Measurements from ENCODE around the gene MUSTN1.

The MUSTN1 gene

DNA sequence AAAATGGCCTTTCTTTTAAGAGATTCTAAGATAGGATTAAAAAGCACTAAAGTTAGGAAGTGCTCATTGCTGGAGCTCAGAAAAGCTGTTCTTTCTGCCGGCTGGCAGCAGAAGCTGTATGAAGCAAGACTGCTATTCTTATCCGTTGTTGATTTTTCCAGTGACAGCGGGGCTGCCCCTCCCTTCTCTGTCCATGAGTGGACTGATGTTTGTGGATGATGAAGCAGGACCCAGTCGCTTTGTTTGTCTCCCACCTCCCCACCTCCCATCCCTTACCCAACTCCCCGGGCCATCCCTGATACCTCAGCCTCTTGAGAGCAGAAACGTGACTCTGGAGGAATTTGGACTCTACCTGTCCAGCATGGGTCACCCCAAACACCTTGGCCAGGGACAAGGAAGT, 10.3 kb upstream of the MUSTN1 start:
- Mint-ChIP-seq H3K9me3 (no peaks in the 10 kb centered on the region), H3K4me1 (ENCODE audit: low read depth) (peaks cover 3% of the 10 kb centered on the region), H3K27me3 (ENCODE audit: low read depth) (no peaks in the 10 kb centered on the region), H3K36me3 (ENCODE audit: low read depth) (peaks cover 13% of the 10 kb centered on the region), H3K27ac (no peak overlapping the region), H3K4me3 (no peak overlapping the region)

DNA sequence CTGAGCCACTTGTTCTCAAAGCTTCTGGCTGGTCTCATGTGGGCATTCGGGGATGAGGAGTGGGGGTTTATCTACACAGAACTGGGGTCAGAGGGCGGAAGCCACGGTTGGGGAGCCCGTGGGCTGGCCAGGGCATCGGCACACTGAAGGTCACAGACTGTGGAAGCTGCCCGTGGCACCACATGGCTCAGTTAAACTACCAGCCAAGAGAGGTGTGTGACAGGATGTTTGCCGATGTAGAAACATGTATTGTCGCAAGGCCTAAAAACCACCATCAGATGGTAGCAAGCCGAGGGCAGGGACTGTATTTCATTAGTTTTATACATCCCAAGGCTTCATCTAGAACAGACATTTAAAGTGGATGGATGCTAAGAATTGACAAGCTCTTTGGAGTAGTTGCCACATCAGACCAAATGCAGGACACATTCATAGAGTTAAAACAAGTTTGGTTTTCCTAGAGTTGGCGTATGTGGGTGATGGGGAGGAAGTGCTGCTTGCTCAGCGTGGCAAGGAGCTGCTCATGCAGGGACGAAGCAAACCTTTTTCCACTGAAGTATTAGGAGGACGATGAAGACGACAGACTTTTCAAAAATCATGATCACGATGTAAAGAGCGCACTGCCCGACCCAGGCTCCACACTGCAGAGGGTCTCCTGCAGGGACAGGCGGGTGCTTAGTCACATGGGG, 9.6 kb upstream of the MUSTN1 start:
- no peaks in the 10 kb centered on the region for H3K27me3 Mint-ChIP-seq (ENCODE audit: low read depth)
- peaks cover 11% of the 10 kb centered on the region for H3K4me1 Mint-ChIP-seq (ENCODE audit: low read depth)
- no peak overlapping the region for H3K4me3 Mint-ChIP-seq
- no peaks in the 10 kb centered on the region for H3K9me3 Mint-ChIP-seq
- peaks cover 18% of the 10 kb centered on the region for H3K36me3 Mint-ChIP-seq (ENCODE audit: low read depth)
- H3K27ac Mint-ChIP-seq: peak overlapping the region; percentile 67

GRCh38 chr3:52843881-52844280, 9.1 kb upstream of the MUSTN1 start:
- Mint-ChIP-seq H3K4me1 (ENCODE audit: low read depth) (peaks cover 15% of the 10 kb centered on the region), H3K36me3 (ENCODE audit: low read depth) (peaks cover 18% of the 10 kb centered on the region), H3K4me3 (no peak overlapping the region), H3K9me3 (no peaks in the 10 kb centered on the region), H3K27ac (no peak overlapping the region), H3K27me3 (ENCODE audit: low read depth) (no peaks in the 10 kb centered on the region)

- H3K4me3 Mint-ChIP-seq: no peak overlapping the region
- H3K27ac Mint-ChIP-seq: no peak overlapping the region
- peaks cover 21% of the 10 kb centered on the region for H3K4me1 Mint-ChIP-seq (ENCODE audit: low read depth)
- H3K9me3 Mint-ChIP-seq: no peaks in the 10 kb centered on the region
- peaks cover 19% of the 10 kb centered on the region for H3K36me3 Mint-ChIP-seq (ENCODE audit: low read depth)
- no peaks in the 10 kb centered on the region for H3K27me3 Mint-ChIP-seq (ENCODE audit: low read depth)
Measured at GRCh38 chr3:52843108-52843865, 8.5 kb upstream of the MUSTN1 start.

DNA sequence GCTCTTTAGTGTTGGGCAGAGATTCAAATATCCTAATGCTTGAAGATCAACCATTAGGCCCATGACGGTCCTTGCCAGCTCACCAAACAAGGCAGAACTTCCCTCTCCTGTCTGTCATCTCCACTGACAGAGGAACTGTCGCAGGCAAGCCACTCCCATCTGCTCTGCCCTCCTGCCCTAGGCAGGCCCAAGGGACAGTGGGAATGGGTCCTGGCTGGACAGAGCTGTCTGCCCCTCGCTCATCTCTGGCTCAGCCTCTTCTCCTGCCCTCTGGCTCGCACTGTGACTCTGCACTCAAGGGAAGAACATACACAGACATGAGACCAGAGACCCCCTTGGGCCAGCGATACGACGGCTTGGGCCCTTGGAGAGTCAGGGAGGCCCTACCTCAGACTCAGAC, 7.6 kb upstream of the MUSTN1 start:
- H3K9me3 Mint-ChIP-seq: no peaks in the 10 kb centered on the region
- peaks cover 30% of the 10 kb centered on the region for H3K4me1 Mint-ChIP-seq (ENCODE audit: low read depth)
- H3K36me3 Mint-ChIP-seq (ENCODE audit: low read depth): peaks cover 16% of the 10 kb centered on the region
- no peak overlapping the region for H3K27ac Mint-ChIP-seq
- H3K27me3 Mint-ChIP-seq (ENCODE audit: low read depth): no peaks in the 10 kb centered on the region
- H3K4me3 Mint-ChIP-seq: no peak overlapping the region

DNA sequence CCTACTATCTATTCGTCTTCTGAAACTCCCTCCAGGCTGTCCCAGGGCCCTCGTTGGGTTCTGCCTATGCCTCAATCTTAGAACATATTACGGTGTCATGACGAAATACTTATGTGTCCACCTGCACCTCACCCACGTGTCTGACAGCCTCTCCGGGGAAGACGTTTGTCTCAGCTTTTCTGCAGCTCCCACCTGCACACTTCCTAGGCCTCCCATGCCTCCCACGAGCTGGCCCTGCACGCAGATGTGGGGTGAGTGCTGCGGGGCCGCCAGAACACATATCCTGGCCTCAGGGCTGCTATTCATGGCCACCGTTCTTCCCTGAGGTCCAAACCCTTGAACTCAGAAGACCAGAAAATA, 7.1 kb upstream of the MUSTN1 start:
- Mint-ChIP-seq H3K36me3 (ENCODE audit: low read depth) (peaks cover 16% of the 10 kb centered on the region), H3K27ac (no peak overlapping the region), H3K9me3 (no peaks in the 10 kb centered on the region), H3K4me1 (ENCODE audit: low read depth) (peaks cover 30% of the 10 kb centered on the region), H3K27me3 (ENCODE audit: low read depth) (no peaks in the 10 kb centered on the region), H3K4me3 (no peak overlapping the region)

DNA sequence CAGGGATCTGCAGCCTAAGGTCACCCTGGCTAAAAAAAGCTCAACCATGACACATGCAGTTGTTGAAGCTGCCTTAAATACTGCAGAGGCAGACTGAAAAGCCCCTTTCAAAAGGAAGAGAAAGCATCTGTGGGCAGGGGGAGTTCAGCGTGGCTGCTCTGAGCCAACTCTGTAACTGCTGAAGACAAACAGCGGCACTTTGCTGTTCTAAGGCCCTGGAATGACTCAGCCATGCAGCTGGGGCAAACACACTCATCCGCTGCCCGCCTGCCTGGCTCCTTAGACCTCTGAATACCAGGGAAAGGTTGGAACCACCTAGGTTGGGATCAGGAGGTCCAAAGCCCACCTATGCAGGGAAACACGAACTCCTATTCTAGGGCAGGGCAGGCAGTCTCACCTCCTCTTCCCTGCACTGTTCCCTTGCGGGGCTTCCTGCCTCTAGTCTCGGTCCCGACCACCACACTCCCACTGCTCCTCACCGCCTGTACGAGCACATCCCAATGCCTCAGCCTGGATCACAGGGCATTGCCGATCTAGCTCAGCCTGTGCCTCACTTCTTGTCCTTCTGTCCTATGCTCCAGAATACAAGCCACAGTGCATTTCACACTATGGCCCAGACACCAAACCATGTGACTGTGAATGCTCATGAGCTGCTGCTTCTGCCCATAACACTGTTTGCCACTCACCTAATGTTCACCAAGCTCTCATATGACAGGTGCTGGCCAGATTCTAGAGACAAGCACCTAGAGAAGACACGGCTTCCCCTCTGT, 6.6 kb upstream of the MUSTN1 start:
- no peak overlapping the region for H3K27ac Mint-ChIP-seq
- no peaks in the 10 kb centered on the region for H3K9me3 Mint-ChIP-seq
- H3K4me3 Mint-ChIP-seq: no peak overlapping the region
- H3K36me3 Mint-ChIP-seq (ENCODE audit: low read depth): peaks cover 16% of the 10 kb centered on the region
- H3K27me3 Mint-ChIP-seq (ENCODE audit: low read depth): no peaks in the 10 kb centered on the region
- peaks cover 35% of the 10 kb centered on the region for H3K4me1 Mint-ChIP-seq (ENCODE audit: low read depth)

- Mint-ChIP-seq H3K4me3 (no peak overlapping the region), H3K36me3 (ENCODE audit: low read depth) (peaks cover 17% of the 10 kb centered on the region), H3K27me3 (ENCODE audit: low read depth) (no peaks in the 10 kb centered on the region), H3K4me1 (ENCODE audit: low read depth) (peaks cover 36% of the 10 kb centered on the region), H3K27ac (no peak overlapping the region), H3K9me3 (no peaks in the 10 kb centered on the region)
Measured at GRCh38 chr3:52839892-52840545, 5.2 kb upstream of the MUSTN1 start.

GRCh38 chr3:52839268-52839575, 4.4 kb upstream of the MUSTN1 start:
- Mint-ChIP-seq H3K36me3 (ENCODE audit: low read depth) (peaks cover 16% of the 10 kb centered on the region), H3K4me3 (no peak overlapping the region), H3K27me3 (ENCODE audit: low read depth) (no peaks in the 10 kb centered on the region), H3K9me3 (no peaks in the 10 kb centered on the region), H3K27ac (peak overlapping the region; percentile 31), H3K4me1 (ENCODE audit: low read depth) (peaks cover 35% of the 10 kb centered on the region)

- Mint-ChIP-seq H3K9me3 (no peaks in the 10 kb centered on the region), H3K4me3 (no peak overlapping the region), H3K36me3 (ENCODE audit: low read depth) (peaks cover 15% of the 10 kb centered on the region), H3K27me3 (ENCODE audit: low read depth) (no peaks in the 10 kb centered on the region), H3K4me1 (ENCODE audit: low read depth) (peaks cover 35% of the 10 kb centered on the region), H3K27ac (no peak overlapping the region)
Measured at GRCh38 chr3:52838561-52839267, 3.9 kb upstream of the MUSTN1 start.

DNA sequence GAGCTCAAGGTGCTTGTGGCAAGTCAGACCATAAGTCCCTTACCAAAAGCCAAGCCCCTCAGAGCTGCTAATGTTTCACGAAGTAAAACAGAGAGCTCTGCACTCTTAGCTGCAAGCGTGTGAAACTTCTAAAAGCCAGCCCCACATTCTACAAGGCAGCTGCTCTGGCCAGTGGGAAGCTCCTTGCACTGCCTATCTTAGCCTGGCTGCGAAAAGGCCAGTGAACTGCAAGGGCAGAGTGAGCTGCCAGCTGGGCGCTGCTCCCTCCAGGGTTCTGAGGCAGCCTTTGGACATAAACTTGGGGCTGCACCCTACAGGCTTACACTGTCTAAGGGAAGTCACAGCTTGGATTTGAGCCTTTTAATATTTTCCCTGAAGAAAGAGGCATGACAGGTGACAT, 2.2 kb upstream of the MUSTN1 start:
- Mint-ChIP-seq H3K9me3 (no peaks in the 10 kb centered on the region), H3K27me3 (ENCODE audit: low read depth) (no peaks in the 10 kb centered on the region), H3K36me3 (ENCODE audit: low read depth) (peaks cover 15% of the 10 kb centered on the region), H3K4me3 (no peak overlapping the region), H3K4me1 (ENCODE audit: low read depth) (peaks cover 35% of the 10 kb centered on the region), H3K27ac (no peak overlapping the region)

- no peaks in the 10 kb centered on the region for H3K27me3 Mint-ChIP-seq (ENCODE audit: low read depth)
- no peak overlapping the region for H3K27ac Mint-ChIP-seq
- peaks cover 34% of the 10 kb centered on the region for H3K4me1 Mint-ChIP-seq (ENCODE audit: low read depth)
- H3K4me3 Mint-ChIP-seq: no peak overlapping the region
- no peaks in the 10 kb centered on the region for H3K9me3 Mint-ChIP-seq
- peaks cover 11% of the 10 kb centered on the region for H3K36me3 Mint-ChIP-seq (ENCODE audit: low read depth)
Measured at GRCh38 chr3:52836471-52836845, 1.6 kb upstream of the MUSTN1 start.

- Mint-ChIP-seq H3K36me3 (ENCODE audit: low read depth) (peaks cover 9% of the 10 kb centered on the region), H3K27me3 (ENCODE audit: low read depth) (no peaks in the 10 kb centered on the region), H3K4me1 (ENCODE audit: low read depth) (peaks cover 34% of the 10 kb centered on the region), H3K27ac (no peak overlapping the region), H3K9me3 (no peaks in the 10 kb centered on the region), H3K4me3 (no peak overlapping the region)
Measured at GRCh38 chr3:52835766-52836470, 1.1 kb upstream of the MUSTN1 start.

GRCh38 chr3:52833202-52833601, 1.6 kb downstream of the MUSTN1 start:
- no peaks in the 10 kb centered on the region for H3K27me3 Mint-ChIP-seq (ENCODE audit: low read depth)
- H3K27ac Mint-ChIP-seq: no peak overlapping the region
- peaks cover 2% of the 10 kb centered on the region for H3K36me3 Mint-ChIP-seq (ENCODE audit: low read depth)
- H3K4me1 Mint-ChIP-seq (ENCODE audit: low read depth): peaks cover 14% of the 10 kb centered on the region
- no peak overlapping the region for H3K4me3 Mint-ChIP-seq
- H3K9me3 Mint-ChIP-seq: no peaks in the 10 kb centered on the region

Measured in T-helper 1 cell treated with Interleukin-12 subunit alpha and Interleukin-12 subunit beta and Interleukin-4 antibody, amounts not matched to agents 30 μg/mL and 1 μg/mL, for 36 hours (primary cell).